B cell (primary cell): Measurements from ENCODE around the gene LAT. TPM values are rescaled to one million over a fixed set of nuclear protein-coding genes. Genes with fewer than 3 reads are reported as not detected.

Experiments
- ATAC-seq: fragments of 200-7000 bp; cut with Tn5 transposase; one replicate; pipeline ENCODE4 v1.10.0; 2021; ENCODE audit warnings: low read depth, mild to moderate bottlenecking, moderate number of reproducible peaks, moderate library complexity
- CTCF ChIA-PET: fragments of 350-600 bp; sonication (Branson Sonifier 250); formaldehyde crosslinking; loops from one replicate; lab custom pipeline; 2021; ENCODE audit warnings: antibody characterized with exemption, inconsistent platforms; lab: Charles Lee
- POLR2A ChIA-PET: fragments of 350-600 bp; sonication (Branson Sonifier 250); formaldehyde crosslinking; loops from one replicate; lab custom pipeline; 2021; ENCODE audit warnings: antibody characterized with exemption; lab: Charles Lee
- DNase-seq: peaks from one replicate; pipeline ENCODE4 v3.0.0; 2013
- H2AFZ ChIP-seq: 2 replicates; pipeline ENCODE4 v1.6.1; 2012; ENCODE audit warnings: mild to moderate bottlenecking, low read depth, low read length; ENCODE audit not compliant: insufficient read depth, poor library complexity, severe bottlenecking
- H3K27ac ChIP-seq, 2 donors: 1 replicate in 1 of 2; 2 replicates in 1 of 2; pipeline ENCODE4 v1.5.1; 2012 to 2013; ENCODE audit warnings: low read length in 2 of 2, mild to moderate bottlenecking in 2 of 2, moderate library complexity in 1 of 2
- H3K27me3 ChIP-seq, 4 experiments: fragments of 200-600 bp in 1 of 4; sonication (generic) in 1 of 4; replicated peaks in 1 of 4; 1 replicate in 2 of 4; 2 replicates in 2 of 4; pipeline versions ENCODE4 v1.6.1 to v1.7.0; 2013 to 2016; ENCODE audit warnings: low read length in 3 of 4, mild to moderate bottlenecking in 2 of 4, mixed read lengths in 1 of 4, moderate library complexity in 1 of 4; ENCODE audit not compliant: insufficient read depth in 4 of 4, control insufficient read depth in 3 of 4; ENCODE audit errors: control extremely low read depth in 1 of 4
- H3K36me3 ChIP-seq, 2 experiments: replicated peaks in 1 of 2; 1 replicate in 1 of 2; 2 replicates in 1 of 2; pipeline versions ENCODE4 v1.6.1 to v1.7.1; 2013; ENCODE audit warnings: low read length in 1 of 2; ENCODE audit not compliant: insufficient read depth in 2 of 2, control insufficient read depth in 1 of 2; ENCODE audit errors: control extremely low read depth in 1 of 2, extremely low read depth in 1 of 2
- H3K4me1 ChIP-seq, 2 donors: fragments of 200-600 bp in 1 of 2; sonication (generic) in 1 of 2; 1 replicate in 1 of 2; 2 replicates in 1 of 2; pipeline versions ENCODE4 v1.5.1 to v1.6.1; 2013 to 2017; ENCODE audit warnings: low read length in 2 of 2; ENCODE audit not compliant: control insufficient read depth in 2 of 2, insufficient read depth in 2 of 2
- H3K4me2 ChIP-seq: replicated peaks from 2 replicates; pipeline ENCODE3; 2012; ENCODE audit warnings: mild to moderate bottlenecking, low read depth, low read length; ENCODE audit not compliant: poor library complexity, severe bottlenecking
- H3K4me3 ChIP-seq, 5 experiments: fragments of 200-600 bp in 1 of 5; sonication (generic) in 1 of 5; 1 replicate in 3 of 5; 2 replicates in 2 of 5; pipeline versions ENCODE4 v1.5.1 to v1.7.0; 2011 to 2016; ENCODE audit warnings: low read length in 4 of 5, mild to moderate bottlenecking in 4 of 5, low read depth in 2 of 5, control low read depth in 1 of 5, moderate library complexity in 1 of 5; ENCODE audit not compliant: insufficient read depth in 1 of 5; ENCODE audit errors: control extremely low read depth in 1 of 5, extremely low read depth in 1 of 5
- H3K79me2 ChIP-seq: fragments of 200-600 bp; sonication (generic); one replicate; pipeline ENCODE4 v1.6.0; 2016; ENCODE audit warnings: low read length; ENCODE audit not compliant: control insufficient read depth, insufficient read depth
- H3K9ac ChIP-seq: fragments of 200-600 bp; sonication (generic); 2 replicates; pipeline ENCODE4 v1.6.1; 2017; ENCODE audit warnings: mild to moderate bottlenecking, low read length, moderate library complexity
- H3K9me3 ChIP-seq, 3 donors: one replicate each; pipeline versions ENCODE4 v1.6.1 to v1.7.1; 2013; ENCODE audit warnings: low read length in 2 of 3; ENCODE audit not compliant: control insufficient read depth in 2 of 3, insufficient read depth in 1 of 3; ENCODE audit errors: control extremely low read depth in 1 of 3
- H4K20me1 ChIP-seq: 2 replicates; pipeline ENCODE4 v1.6.0; 2012; ENCODE audit warnings: mild to moderate bottlenecking, low read length; ENCODE audit not compliant: insufficient read depth, control insufficient read depth, poor library complexity, severe bottlenecking
- H3K27ac Mint-ChIP-seq: one replicate; pipeline ENCODE4 v1.8.0; 2021; ENCODE audit warnings: mixed read lengths
- H3K27me3 Mint-ChIP-seq: one replicate; pipeline ENCODE4 v1.8.0; 2021; ENCODE audit warnings: mixed read lengths
- H3K4me1 Mint-ChIP-seq: one replicate; pipeline ENCODE4 v1.8.0; 2021; ENCODE audit warnings: mixed read lengths
- H3K4me3 Mint-ChIP-seq: one replicate; pipeline ENCODE4 v1.8.0; 2021; ENCODE audit warnings: mixed read lengths
- H3K9me3 Mint-ChIP-seq: one replicate; pipeline ENCODE4 v1.8.0; 2022; ENCODE audit warnings: mixed read lengths; ENCODE audit not compliant: insufficient read depth
- CTCF ChIP-seq: fragments of 200-600 bp; IDR thresholded peaks from one replicate; pipeline ENCODE4 v1.8.0; 2022; ENCODE audit warnings: antibody characterized with exemption, mild to moderate bottlenecking
- EZH2 ChIP-seq: IDR thresholded peaks from 2 replicates; pipeline ENCODE4 v1.6.1; 2012; ENCODE audit warnings: borderline replicate concordance, low read depth, mild to moderate bottlenecking, moderate library complexity, low read length; ENCODE audit not compliant: insufficient read depth, poor library complexity, severe bottlenecking
- WGBS: methylation state at CpG from one replicate; pipeline ENCODE4 v1.1.5; 2013; ENCODE audit warnings: missing lambda C conversion rate; ENCODE audit not compliant: insufficient coverage; 5-methylcytosine and 5-hydroxymethylcytosine counted together
- intact Hi-C: fragments of 100-400 bp; cut with micrococcal nuclease; formaldehyde crosslinking; loops from one replicate; pipeline ENCODE4 v1.10.0; 2022
- polyA plus RNA-seq: library from polyadenylated mRNA; depleted of rRNA; stranded (reverse); fragments of >200 nt; gene quantifications from 2 replicates; pipeline ENCODE4 v1.2.3, GENCODE V29; 2012
- total RNA-seq, 2 donors: library from RNA; stranded (reverse); fragments of 120-200 nt in 1 of 2; gene quantifications; 1 replicate in 1 of 2; 2 replicates in 1 of 2; pipeline versions ENCODE4 v1.2.3 to v1.2.4, GENCODE V29; 2013 to 2022

LAT gene
- total and polyA plus RNA-seq, 2 donors (not counting 1 experiment from before 2014, with no cell fraction given) = 10.6 to 12.2 TPM

GRCh38 chr16:28950648-28951409 is 34.0 kb upstream of the LAT start, which contains the start of gene NFATC2IP:
NFATC2IP (plus strand) TSS chr16:28950937; CDS start chr16:28951012, 75 bp downstream.
- CTCF ChIA-PET = interaction anchor here (0.6 to 2.9 kb wide), 3 partner anchors 27 to 1661 kb away, joined by 4 to 10 read pairs (median 8); no protein-coding TSS in a partner anchor

More at GRCh38 chr16:28950648-28951409, 34.0 kb upstream of the LAT start, which contains the start of gene NFATC2IP:
- Histone ChIP-seq H3K27ac (peak within 1 kb of the TSS; percentile 51 to 79), H3K4me2 (peak within 1 kb of the TSS; percentile 93), H3K4me3 (peak within 1 kb of the TSS; percentile 52 to 90 (median 80)), H3K9me3 (no peaks in the 10 kb centered on the region), H3K9ac (peak within 1 kb of the TSS; percentile 78), H3K36me3 (peaks cover 0 to 20% of the 10 kb centered on the region in 2 experiments), H3K4me1 (peaks cover 10 to 21% of the 10 kb centered on the region in 2 donors), H4K20me1 (peaks cover 19% of the 10 kb centered on the region), H3K27me3 (no peaks in the 10 kb centered on the region), H3K79me2 (peaks cover 47% of the 10 kb centered on the region), H2AFZ (peak within 1 kb of the TSS; percentile 97)
- Mint-ChIP-seq H3K4me1 (peaks cover 30% of the 10 kb centered on the region), H3K4me3 (peak within 1 kb of the TSS; percentile 90), H3K27me3 (no peaks in the 10 kb centered on the region), H3K27ac (peak within 1 kb of the TSS; percentile 88), H3K9me3 (no peaks in the 10 kb centered on the region)
- TF ChIP-seq CTCF (no peak), EZH2 (no peak)
- under 1% methylated on average over 79 of the region's 79 CpGs for WGBS
- DNase-seq (peak; percentile 100), ATAC-seq (peak; percentile 95)
- intact Hi-C loops = loop anchor here (1.0 kb wide), 4 partner anchors 23 to 127 kb away; partner anchors contain the start of genes SH2B1 and SPNS1
- POLR2A ChIA-PET = interaction anchor here (0.5 to 2.0 kb wide), 7 partner anchors 20 to 128 kb away, joined by 3 to 18 read pairs (median 8); partner anchors contain the start of genes ATXN2L, RABEP2, SH2B1 and TUFM
